HCT116 (cell line): ENCODE measurements around the gene DOCK1. TPM values are rescaled to one million over a fixed set of nuclear protein-coding genes. Genes with fewer than 3 reads are reported as not detected.

Experiments used
- ATAC-seq: fragments of 200-7000 bp; cut with Tn5 transposase; 2 replicates; pipeline ENCODE4 v1.9.1; 2020; ENCODE audit warnings: mild to moderate bottlenecking, moderate library complexity
- BruUV-seq: library from RNA; stranded (reverse); fragments of 400-500 nt; replicated peaks from 2 replicates; lab custom pipeline; 2021; lab: Mats Ljungman, UMichigan
- CTCF ChIA-PET: fragments of 300-600 bp; sonication (Branson Sonifier 250); formaldehyde crosslinking; loops from one replicate; lab custom pipeline; 2021; ENCODE audit warnings: antibody characterized with exemption; lab: Charles Lee
- POLR2A ChIA-PET: fragments of 300-600, 350-600 bp; sonication (Branson Sonifier 250); formaldehyde crosslinking; loops from one replicate; lab custom pipeline; 2021; ENCODE audit warnings: antibody characterized with exemption; lab: Charles Lee
- RAD21 ChIA-PET, 2 experiments: fragments of 300-600 bp; sonication (Branson Sonifier 250); formaldehyde crosslinking; loops; one replicate each; lab custom pipeline; 2023; ENCODE audit warnings: low total read pairs in 2 of 2; ENCODE audit not compliant: uncharacterized antibody in 2 of 2, unreplicated experiment in 2 of 2, low non-redundant PET in 1 of 2; lab: Charles Lee
- DNase-seq: peaks from one replicate; pipeline ENCODE4 v3.0.0-alpha.2; 2010; ENCODE audit warnings: low read depth, low spot score
- H2AFZ ChIP-seq: fragments of 200-600 bp; shearing (Covaris generic), sonication (generic); 2 replicates; pipeline ENCODE4 v1.6.1; 2017; ENCODE audit warnings: low read depth, mixed run types, mixed read lengths, antibody characterized with exemption, low read length; ENCODE audit not compliant: poor library complexity, severe bottlenecking
- H3K27ac ChIP-seq: 2 replicates; pipeline ENCODE4 v1.5.1; 2012; ENCODE audit warnings: low read depth, low read length
- H3K27me3 ChIP-seq: fragments of 200-600 bp; sonication (generic); 2 replicates; pipeline ENCODE4 v1.6.1; 2016; ENCODE audit warnings: mixed run types, low read length, mixed read lengths; ENCODE audit not compliant: insufficient read depth
- H3K36me3 ChIP-seq, 2 experiments: fragments of 200-500 bp in 1 of 2; fragments of 200-600 bp in 1 of 2; sonication (Bioruptor generic) in 1 of 2; sonication (generic) in 1 of 2; 2 replicates each; pipeline versions ENCODE4 v1.5.1 to v1.6.1; 2014 to 2016; ENCODE audit warnings: low read length in 2 of 2, inconsistent platforms in 1 of 2, mixed read lengths in 1 of 2, mixed run types in 1 of 2; ENCODE audit not compliant: insufficient read depth in 2 of 2, control insufficient read depth in 1 of 2
- H3K4me1 ChIP-seq, 2 experiments: fragments of 200-600 bp in 1 of 2; sonication (generic) in 1 of 2; 2 replicates each; pipeline versions ENCODE4 v1.5.1 to v1.6.1; 2012 to 2017; ENCODE audit warnings: low read length in 2 of 2, inconsistent platforms in 1 of 2, mild to moderate bottlenecking in 1 of 2, mixed read lengths in 1 of 2, mixed run types in 1 of 2, moderate library complexity in 1 of 2; ENCODE audit not compliant: insufficient read depth in 2 of 2, control insufficient read depth in 1 of 2
- H3K4me2 ChIP-seq: fragments of 200-600 bp; sonication (generic); 2 replicates; pipeline ENCODE4 v1.6.1; 2017; ENCODE audit warnings: mixed run types, low read length, mixed read lengths
- H3K4me3 ChIP-seq, 2 experiments: fragments of 200-600 bp in 1 of 2; sonication (generic) in 1 of 2; replicated peaks in 1 of 2; 2 replicates each; pipeline ENCODE4 v1.5.1; 2011 to 2016; ENCODE audit warnings: low read length in 2 of 2, control low read depth in 1 of 2, low read depth in 1 of 2, mild to moderate bottlenecking in 1 of 2, mixed read lengths in 1 of 2, mixed run types in 1 of 2
- H3K79me2 ChIP-seq: fragments of 200-600 bp; sonication (generic); 2 replicates; pipeline ENCODE4 v1.6.1; 2017; ENCODE audit warnings: mild to moderate bottlenecking, mixed run types, low read length, moderate library complexity, mixed read lengths; ENCODE audit not compliant: insufficient read depth
- H3K9ac ChIP-seq: fragments of 200-600 bp; sonication (generic); 2 replicates; pipeline ENCODE4 v1.6.1; 2016; ENCODE audit warnings: low read length, mixed read lengths
- H3K9me2 ChIP-seq: fragments of 200-600 bp; sonication (generic), shearing (Covaris generic); 2 replicates; pipeline ENCODE4 v1.6.1; 2017; ENCODE audit warnings: mixed run types, mild to moderate bottlenecking, moderate library complexity; ENCODE audit not compliant: insufficient read depth
- H3K9me3 ChIP-seq, 2 experiments: fragments of 200-500 bp in 1 of 2; fragments of 200-600 bp in 1 of 2; sonication (Bioruptor generic) in 1 of 2; sonication (generic) in 1 of 2; 2 replicates each; pipeline ENCODE4 v1.6.1; 2014 to 2017; ENCODE audit warnings: low read length in 2 of 2, mixed read lengths in 2 of 2, inconsistent platforms in 1 of 2, low read depth in 1 of 2, mild to moderate bottlenecking in 1 of 2, mixed run types in 1 of 2, moderate library complexity in 1 of 2; ENCODE audit not compliant: control insufficient read depth in 1 of 2, insufficient read depth in 1 of 2
- H4K20me1 ChIP-seq: fragments of 200-600 bp; sonication (generic), shearing (Covaris generic); 2 replicates; pipeline ENCODE4 v1.6.1; 2017; ENCODE audit warnings: mixed run types, mild to moderate bottlenecking, moderate library complexity; ENCODE audit not compliant: insufficient read depth
- ATF3 ChIP-seq: IDR thresholded peaks from 2 replicates; pipeline ENCODE4 v1.6.1; 2012
- CEBPB ChIP-seq: IDR thresholded peaks from 2 replicates; pipeline ENCODE4 v1.6.1; 2012; ENCODE audit warnings: low read depth
- EGR1 ChIP-seq: IDR thresholded peaks from 2 replicates; pipeline ENCODE4 v1.6.1; 2012; ENCODE audit warnings: low read depth
- ELF1 ChIP-seq: IDR thresholded peaks from 2 replicates; pipeline ENCODE4 v1.6.1; 2012; ENCODE audit warnings: low read depth, borderline replicate concordance
- EZH2 ChIP-seq: fragments of 200-600 bp; sonication (generic); IDR thresholded peaks from 2 replicates; pipeline ENCODE4 v1.6.1; 2017; ENCODE audit warnings: antibody characterized with exemption, mixed run types
- EZH2phosphoT487 ChIP-seq: fragments of 200-600 bp; IDR thresholded peaks from 2 replicates; pipeline ENCODE4 v1.6.1; 2018; ENCODE audit warnings: antibody characterized with exemption, borderline replicate concordance
- FOSL1 ChIP-seq: IDR thresholded peaks from 2 replicates; pipeline ENCODE4 v1.6.1; 2012; ENCODE audit warnings: low read depth
- JUND ChIP-seq: IDR thresholded peaks from 2 replicates; pipeline ENCODE4 v1.6.1; 2012
- POLR2AphosphoS5 ChIP-seq: IDR thresholded peaks from 2 replicates; pipeline ENCODE4 v1.6.1; 2011; ENCODE audit warnings: mild to moderate bottlenecking, low read depth, low read length, moderate library complexity
- RAD21 ChIP-seq: IDR thresholded peaks from 2 replicates; pipeline ENCODE4 v1.6.1; 2012; ENCODE audit warnings: low read depth, mild to moderate bottlenecking
- REST ChIP-seq: IDR thresholded peaks from 2 replicates; pipeline ENCODE4 v1.6.1; 2012; ENCODE audit warnings: low read depth
- SIN3A ChIP-seq: IDR thresholded peaks from 2 replicates; pipeline ENCODE4 v1.6.1; 2012; ENCODE audit warnings: low read depth
- SP1 ChIP-seq: IDR thresholded peaks from 2 replicates; pipeline ENCODE4 v1.6.1; 2012; ENCODE audit warnings: low read depth
- TCF7L2 ChIP-seq: IDR thresholded peaks from 2 replicates; pipeline ENCODE4 v1.7.0; 2011; ENCODE audit warnings: borderline replicate concordance, inconsistent platforms; ENCODE audit not compliant: insufficient read depth, insufficient read length; ENCODE audit errors: extremely low read depth
- YY1 ChIP-seq: IDR thresholded peaks from 2 replicates; pipeline ENCODE4 v1.6.1; 2011; ENCODE audit warnings: low read length, low read depth, moderate library complexity, mild to moderate bottlenecking; ENCODE audit not compliant: insufficient replicate concordance; ENCODE audit errors: extremely low read depth
- ZFX ChIP-seq: fragments of 450-650 bp; IDR thresholded peaks from 2 replicates; pipeline ENCODE4 v1.6.1; 2017
- ZNF274 ChIP-seq: fragments of 200-500 bp; sonication (Bioruptor generic); IDR thresholded peaks from 2 replicates; pipeline ENCODE4 v1.6.1; 2014; ENCODE audit warnings: mild to moderate bottlenecking, low read depth, low read length, inconsistent platforms
- intact Hi-C: fragments of 100-400 bp; cut with micrococcal nuclease; formaldehyde crosslinking; loops from 2 replicates; pipeline ENCODE4 v1.10.0; 2022
- total RNA-seq: library from RNA; stranded (reverse); gene quantifications from one replicate; pipeline ENCODE4 v1.2.1, GENCODE V29; 2021; ENCODE audit not compliant: unreplicated experiment

The DOCK1 gene
- total RNA-seq, 1 experiment from 2014 or later = 46.5 TPM

DNA sequence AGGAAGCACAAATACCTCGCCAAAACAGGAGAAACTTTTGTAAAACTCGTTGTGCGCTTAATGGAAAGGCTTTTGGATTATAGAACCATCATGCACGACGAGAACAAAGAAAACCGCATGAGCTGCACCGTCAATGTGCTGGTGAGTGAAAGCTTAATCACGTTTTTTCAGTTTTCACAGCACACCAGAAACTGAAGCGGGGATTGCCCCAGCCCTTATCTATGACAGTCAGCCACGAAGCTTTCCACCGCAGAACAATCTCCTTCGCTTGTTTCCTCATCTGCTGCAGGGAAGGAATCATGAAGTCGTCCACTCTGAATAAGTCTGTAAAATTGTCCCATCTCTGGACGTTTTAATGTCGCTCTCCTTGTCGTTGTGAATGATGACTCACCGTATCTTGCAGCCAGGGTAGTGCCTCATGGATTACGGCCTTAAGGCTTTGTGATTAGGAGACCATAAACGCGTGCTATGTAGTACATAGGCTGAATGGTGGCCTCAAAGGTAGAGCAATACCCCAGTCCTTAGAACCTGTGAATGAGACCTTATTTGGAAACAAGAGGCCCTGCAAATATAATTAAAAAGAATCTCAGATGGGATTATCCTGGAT is 468.9 kb downstream of the DOCK1 start (continued):
- TF ChIP-seq REST = no peak
- no peak for TF ChIP-seq ATF3
- no peak for TF ChIP-seq SIN3A
- no peak for TF ChIP-seq CEBPB
- TF ChIP-seq TCF7L2 = no peak
- no peak for TF ChIP-seq ELF1
- TF ChIP-seq EZH2 = no peak
- no peak for TF ChIP-seq FOSL1

- Histone ChIP-seq H3K79me2 (no peaks in the 10 kb centered on the region), H3K27me3 (no peaks in the 10 kb centered on the region), H3K9me2 (no peaks in the 10 kb centered on the region), H3K9ac (no peak overlapping the region), H2AFZ (no peak overlapping the region), H3K27ac (no peak overlapping the region), H3K4me2 (no peak overlapping the region), H4K20me1 (no peaks in the 10 kb centered on the region), H3K4me3 (no peak overlapping the region), H3K4me1 (no peaks in the 10 kb centered on the region), H3K36me3 (no peaks in the 10 kb centered on the region; a peak in 1 of 4 replicates), H3K9me3 (no peaks in the 10 kb centered on the region)
- RAD21 ChIA-PET = no interaction called here
- DNase-seq (no peak), ATAC-seq (no peak)
- POLR2A ChIA-PET = no interaction called here
- intact Hi-C loops = no loop called here
- no TSS peak for BruUV-seq
- CTCF ChIA-PET = no interaction called here
- TF ChIP-seq EZH2phosphoT487 = no peak
- TF ChIP-seq RAD21 = no peak
- TF ChIP-seq JUND = no peak
- TF ChIP-seq POLR2AphosphoS5 = no peak
- TF ChIP-seq SIN3A = no peak
- no peak for TF ChIP-seq YY1
- no peak for TF ChIP-seq ELF1
- no peak for TF ChIP-seq ATF3
- no peak for TF ChIP-seq REST
- no peak for TF ChIP-seq FOSL1
- TF ChIP-seq TCF7L2 = no peak
- TF ChIP-seq CEBPB = no peak
- TF ChIP-seq SP1 = no peak
- no peak for TF ChIP-seq ZFX
- TF ChIP-seq ZNF274 = no peak
- no peak for TF ChIP-seq EGR1
Observed at GRCh38 chr10:127374901-127375300, 469.7 kb downstream of the DOCK1 start.
